B cell (primary cell): ENCODE data around the gene BRINP2. TPM values are rescaled to one million over a fixed set of nuclear protein-coding genes. Genes with fewer than 3 reads are reported as not detected.

Source experiments
- ATAC-seq: fragments of 200-7000 bp; cut with Tn5 transposase; one replicate; pipeline ENCODE4 v1.10.0; 2021; ENCODE audit warnings: low read depth, mild to moderate bottlenecking, moderate number of reproducible peaks, moderate library complexity
- CTCF ChIA-PET: fragments of 350-600 bp; sonication (Branson Sonifier 250); formaldehyde crosslinking; loops from one replicate; lab custom pipeline; 2021; ENCODE audit warnings: antibody characterized with exemption, inconsistent platforms; lab: Charles Lee
- POLR2A ChIA-PET: fragments of 350-600 bp; sonication (Branson Sonifier 250); formaldehyde crosslinking; loops from one replicate; lab custom pipeline; 2021; ENCODE audit warnings: antibody characterized with exemption; lab: Charles Lee
- DNase-seq: peaks from one replicate; pipeline ENCODE4 v3.0.0; 2013
- H2AFZ ChIP-seq: 2 replicates; pipeline ENCODE4 v1.6.1; 2012; ENCODE audit warnings: mild to moderate bottlenecking, low read depth, low read length; ENCODE audit not compliant: insufficient read depth, poor library complexity, severe bottlenecking
- H3K27ac ChIP-seq, 2 donors: 1 replicate in 1 of 2; 2 replicates in 1 of 2; pipeline ENCODE4 v1.5.1; 2012 to 2013; ENCODE audit warnings: low read length in 2 of 2, mild to moderate bottlenecking in 2 of 2, moderate library complexity in 1 of 2
- H3K27me3 ChIP-seq, 4 experiments: fragments of 200-600 bp in 1 of 4; sonication (generic) in 1 of 4; replicated peaks in 1 of 4; 1 replicate in 2 of 4; 2 replicates in 2 of 4; pipeline versions ENCODE4 v1.6.1 to v1.7.0; 2013 to 2016; ENCODE audit warnings: low read length in 3 of 4, mild to moderate bottlenecking in 2 of 4, mixed read lengths in 1 of 4, moderate library complexity in 1 of 4; ENCODE audit not compliant: insufficient read depth in 4 of 4, control insufficient read depth in 3 of 4; ENCODE audit errors: control extremely low read depth in 1 of 4
- H3K36me3 ChIP-seq, 2 experiments: replicated peaks in 1 of 2; 1 replicate in 1 of 2; 2 replicates in 1 of 2; pipeline versions ENCODE4 v1.6.1 to v1.7.1; 2013; ENCODE audit warnings: low read length in 1 of 2; ENCODE audit not compliant: insufficient read depth in 2 of 2, control insufficient read depth in 1 of 2; ENCODE audit errors: control extremely low read depth in 1 of 2, extremely low read depth in 1 of 2
- H3K4me1 ChIP-seq, 2 donors: fragments of 200-600 bp in 1 of 2; sonication (generic) in 1 of 2; 1 replicate in 1 of 2; 2 replicates in 1 of 2; pipeline versions ENCODE4 v1.5.1 to v1.6.1; 2013 to 2017; ENCODE audit warnings: low read length in 2 of 2; ENCODE audit not compliant: control insufficient read depth in 2 of 2, insufficient read depth in 2 of 2
- H3K4me2 ChIP-seq: replicated peaks from 2 replicates; pipeline ENCODE3; 2012; ENCODE audit warnings: mild to moderate bottlenecking, low read depth, low read length; ENCODE audit not compliant: poor library complexity, severe bottlenecking
- H3K4me3 ChIP-seq, 5 experiments: fragments of 200-600 bp in 1 of 5; sonication (generic) in 1 of 5; 1 replicate in 3 of 5; 2 replicates in 2 of 5; pipeline versions ENCODE4 v1.5.1 to v1.7.0; 2011 to 2016; ENCODE audit warnings: low read length in 4 of 5, mild to moderate bottlenecking in 4 of 5, low read depth in 2 of 5, control low read depth in 1 of 5, moderate library complexity in 1 of 5; ENCODE audit not compliant: insufficient read depth in 1 of 5; ENCODE audit errors: control extremely low read depth in 1 of 5, extremely low read depth in 1 of 5
- H3K79me2 ChIP-seq: fragments of 200-600 bp; sonication (generic); one replicate; pipeline ENCODE4 v1.6.0; 2016; ENCODE audit warnings: low read length; ENCODE audit not compliant: control insufficient read depth, insufficient read depth
- H3K9ac ChIP-seq: fragments of 200-600 bp; sonication (generic); 2 replicates; pipeline ENCODE4 v1.6.1; 2017; ENCODE audit warnings: mild to moderate bottlenecking, low read length, moderate library complexity
- H3K9me3 ChIP-seq, 3 donors: one replicate each; pipeline versions ENCODE4 v1.6.1 to v1.7.1; 2013; ENCODE audit warnings: low read length in 2 of 3; ENCODE audit not compliant: control insufficient read depth in 2 of 3, insufficient read depth in 1 of 3; ENCODE audit errors: control extremely low read depth in 1 of 3
- H4K20me1 ChIP-seq: 2 replicates; pipeline ENCODE4 v1.6.0; 2012; ENCODE audit warnings: mild to moderate bottlenecking, low read length; ENCODE audit not compliant: insufficient read depth, control insufficient read depth, poor library complexity, severe bottlenecking
- H3K27ac Mint-ChIP-seq: one replicate; pipeline ENCODE4 v1.8.0; 2021; ENCODE audit warnings: mixed read lengths
- H3K27me3 Mint-ChIP-seq: one replicate; pipeline ENCODE4 v1.8.0; 2021; ENCODE audit warnings: mixed read lengths
- H3K4me1 Mint-ChIP-seq: one replicate; pipeline ENCODE4 v1.8.0; 2021; ENCODE audit warnings: mixed read lengths
- H3K4me3 Mint-ChIP-seq: one replicate; pipeline ENCODE4 v1.8.0; 2021; ENCODE audit warnings: mixed read lengths
- H3K9me3 Mint-ChIP-seq: one replicate; pipeline ENCODE4 v1.8.0; 2022; ENCODE audit warnings: mixed read lengths; ENCODE audit not compliant: insufficient read depth
- EZH2 ChIP-seq: IDR thresholded peaks from 2 replicates; pipeline ENCODE4 v1.6.1; 2012; ENCODE audit warnings: borderline replicate concordance, low read depth, mild to moderate bottlenecking, moderate library complexity, low read length; ENCODE audit not compliant: insufficient read depth, poor library complexity, severe bottlenecking
- WGBS: methylation state at CpG from one replicate; pipeline ENCODE4 v1.1.5; 2013; ENCODE audit warnings: missing lambda C conversion rate; ENCODE audit not compliant: insufficient coverage; 5-methylcytosine and 5-hydroxymethylcytosine counted together
- intact Hi-C: fragments of 100-400 bp; cut with micrococcal nuclease; formaldehyde crosslinking; loops from one replicate; pipeline ENCODE4 v1.10.0; 2022
- polyA plus RNA-seq: library from polyadenylated mRNA; depleted of rRNA; stranded (reverse); fragments of >200 nt; gene quantifications from 2 replicates; pipeline ENCODE4 v1.2.3, GENCODE V29; 2012
- total RNA-seq, 2 donors: library from RNA; stranded (reverse); fragments of 120-200 nt in 1 of 2; gene quantifications; 1 replicate in 1 of 2; 2 replicates in 1 of 2; pipeline versions ENCODE4 v1.2.3 to v1.2.4, GENCODE V29; 2013 to 2022
- TF ChIP-seq, protein P1 (sequence below): fragments of 200-600 bp; IDR thresholded peaks from one replicate; pipeline ENCODE4 v1.8.0; 2022; ENCODE audit warnings: antibody characterized with exemption, mild to moderate bottlenecking

The BRINP2 gene
- total and polyA plus RNA-seq, 2 donors (not counting 1 experiment from before 2014, with no cell fraction given), result not detected

DNA sequence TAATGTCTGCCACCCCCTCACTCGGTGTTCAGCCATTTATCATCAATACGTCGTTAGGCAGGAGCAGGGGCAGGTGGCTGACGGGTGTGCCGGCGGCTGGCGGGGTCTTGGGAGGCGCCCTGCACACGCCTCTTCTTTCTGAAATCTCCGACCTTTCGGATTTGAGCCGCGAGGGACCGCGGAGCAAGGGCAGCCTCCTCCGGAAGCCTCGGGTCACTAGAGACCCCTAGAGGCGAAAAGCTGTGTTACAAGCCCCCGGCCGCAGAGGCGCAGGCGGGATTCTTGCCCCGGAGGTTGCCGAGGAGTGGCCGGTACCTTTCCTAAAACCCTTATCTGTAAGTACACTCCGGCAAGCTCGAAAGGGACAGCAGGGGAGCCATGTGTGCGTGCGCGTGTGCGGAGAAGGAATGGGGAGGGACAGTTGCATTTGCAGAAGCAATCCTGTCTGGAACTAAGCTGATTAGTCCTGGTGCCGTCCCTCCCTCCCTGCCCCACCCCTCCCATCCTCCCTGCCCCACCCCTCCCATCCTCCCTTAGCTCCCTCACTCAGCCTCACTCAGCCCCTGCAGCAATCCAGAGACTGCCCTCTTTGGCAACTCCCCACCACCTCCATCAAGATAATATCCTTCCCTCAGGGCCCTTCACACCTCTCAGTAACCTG is 11.0 kb downstream of the BRINP2 start:
- Mint-ChIP-seq H3K4me3 (peak overlapping the region; percentile 63), H3K9me3 (no peaks in the 10 kb centered on the region), H3K27ac (no peak overlapping the region), H3K27me3 (peaks cover 45% of the 10 kb centered on the region), H3K4me1 (peaks cover 13% of the 10 kb centered on the region)
- 1% methylated on average over 25 of the region's 32 CpGs for WGBS
- Histone ChIP-seq H3K36me3 (no peaks in the 10 kb centered on the region), H3K27me3 (peaks cover 0 to 15% (median 5%) of the 10 kb centered on the region in 4 experiments), H3K27ac (no peak overlapping the region), H3K4me3 (peak overlapping the region in 2 of 5 experiments; percentile 15 to 19), H3K4me2 (peak overlapping the region; percentile 52), H3K79me2 (no peaks in the 10 kb centered on the region), H2AFZ (peak overlapping the region; percentile 54), H3K9me3 (peaks cover 0 to 4% (median 0%) of the 10 kb centered on the region in 3 donors), H3K4me1 (peaks cover 2 to 6% of the 10 kb centered on the region in 2 donors), H4K20me1 (no peaks in the 10 kb centered on the region), H3K9ac (no peak overlapping the region)
- TF ChIP-seq, protein P1, sequence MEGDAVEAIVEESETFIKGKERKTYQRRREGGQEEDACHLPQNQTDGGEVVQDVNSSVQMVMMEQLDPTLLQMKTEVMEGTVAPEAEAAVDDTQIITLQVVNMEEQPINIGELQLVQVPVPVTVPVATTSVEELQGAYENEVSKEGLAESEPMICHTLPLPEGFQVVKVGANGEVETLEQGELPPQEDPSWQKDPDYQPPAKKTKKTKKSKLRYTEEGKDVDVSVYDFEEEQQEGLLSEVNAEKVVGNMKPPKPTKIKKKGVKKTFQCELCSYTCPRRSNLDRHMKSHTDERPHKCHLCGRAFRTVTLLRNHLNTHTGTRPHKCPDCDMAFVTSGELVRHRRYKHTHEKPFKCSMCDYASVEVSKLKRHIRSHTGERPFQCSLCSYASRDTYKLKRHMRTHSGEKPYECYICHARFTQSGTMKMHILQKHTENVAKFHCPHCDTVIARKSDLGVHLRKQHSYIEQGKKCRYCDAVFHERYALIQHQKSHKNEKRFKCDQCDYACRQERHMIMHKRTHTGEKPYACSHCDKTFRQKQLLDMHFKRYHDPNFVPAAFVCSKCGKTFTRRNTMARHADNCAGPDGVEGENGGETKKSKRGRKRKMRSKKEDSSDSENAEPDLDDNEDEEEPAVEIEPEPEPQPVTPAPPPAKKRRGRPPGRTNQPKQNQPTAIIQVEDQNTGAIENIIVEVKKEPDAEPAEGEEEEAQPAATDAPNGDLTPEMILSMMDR, result peak; percentile 54
- TF ChIP-seq EZH2, result no peak
- POLR2A ChIA-PET, result no interaction called here
- ATAC-seq (peak; percentile 51), DNase-seq (peak; percentile 31)
- intact Hi-C loops, result no loop called here
- CTCF ChIA-PET, result interaction anchor here (1.1 to 1.2 kb wide), 2 partner anchors 11 to 34 kb away, joined by 3 read pairs; partner anchors contain the start of gene BRINP2

DNA sequence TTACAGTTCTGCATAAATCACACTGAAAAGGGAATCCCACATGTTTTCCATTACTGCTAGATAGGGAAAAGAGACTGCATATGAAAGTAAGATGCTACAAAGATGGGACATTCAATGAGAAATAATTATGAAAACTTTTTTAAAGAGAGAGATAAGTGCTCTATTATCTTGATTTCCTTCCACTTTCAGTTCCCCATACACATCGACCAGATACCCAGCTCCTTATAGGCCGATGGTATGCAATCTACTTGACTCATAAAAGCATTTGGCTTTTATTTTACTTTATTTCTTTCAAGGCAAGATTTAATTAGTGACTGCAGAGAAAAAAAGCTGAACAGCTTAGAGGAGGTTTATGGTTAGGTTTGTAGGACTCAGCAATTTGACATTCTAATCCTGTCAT is 13.1 kb downstream of the BRINP2 start:
- Mint-ChIP-seq H3K4me1 (peaks cover 13% of the 10 kb centered on the region), H3K4me3 (no peak overlapping the region), H3K27me3 (peaks cover 42% of the 10 kb centered on the region), H3K27ac (no peak overlapping the region), H3K9me3 (no peaks in the 10 kb centered on the region)
- WGBS, result no CpG with 5 or more reads among the region's 2 CpGs
- no peak overlapping the region for H3K9ac ChIP-seq
- intact Hi-C loops, result no loop called here
- peaks cover 2 to 6% of the 10 kb centered on the region in 2 donors for H3K4me1 ChIP-seq
- no peaks in the 10 kb centered on the region for H3K36me3 ChIP-seq
- ChIA-PET CTCF (no interaction called here), POLR2A (no interaction called here)
- peaks cover 0 to 15% (median 5%) of the 10 kb centered on the region in 4 experiments for H3K27me3 ChIP-seq
- ATAC-seq, result no peak
- H2AFZ ChIP-seq, result no peak overlapping the region
- H3K4me3 ChIP-seq, result no peak overlapping the region
- H3K9me3 ChIP-seq, result peaks cover 0 to 4% (median 0%) of the 10 kb centered on the region in 3 donors
- no peaks in the 10 kb centered on the region for H4K20me1 ChIP-seq
- no peak overlapping the region for H3K4me2 ChIP-seq
- H3K27ac ChIP-seq, result no peak overlapping the region
- no peaks in the 10 kb centered on the region for H3K79me2 ChIP-seq
- no peak for DNase-seq
- TF ChIP-seq, protein P1, result no peak
- no peak for TF ChIP-seq EZH2
